ENCODE measurements around the gene PPP6R3. TPM values are rescaled to one million over a fixed set of nuclear protein-coding genes. Genes with fewer than 3 reads are reported as not detected.

The PPP6R3 gene
- total RNA-seq, 1 experiment from 2014 or later: 163 TPM

DNA sequence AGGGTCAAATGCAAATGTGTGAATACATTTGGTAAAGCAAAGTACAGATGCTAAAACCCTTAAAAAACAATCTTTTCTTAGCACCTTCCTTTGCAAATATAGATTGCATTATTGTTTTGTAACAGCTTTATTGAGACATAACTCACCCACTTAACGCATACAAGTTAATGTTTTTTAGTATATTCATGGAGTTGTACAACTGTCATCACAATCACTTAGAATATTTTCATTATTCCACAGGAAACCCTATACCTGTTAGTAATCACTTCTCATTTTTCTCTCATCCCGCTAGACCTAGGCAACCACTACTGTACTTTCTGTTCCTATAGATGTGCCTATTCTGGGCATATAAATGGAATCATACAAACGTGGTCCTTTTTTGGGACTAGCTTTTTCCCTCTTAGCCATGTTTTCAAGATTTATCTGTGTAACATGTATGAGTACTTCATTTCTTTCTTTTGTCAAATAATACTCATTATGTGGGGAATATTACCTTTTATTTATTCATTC lies 34.7 kb downstream of the PPP6R3 start:
- H3K4me1 ChIP-seq (ENCODE audit: control insufficient read depth, insufficient read depth, low read length): peaks cover 10% of the 10 kb centered on the region
- TF ChIP-seq TCF7L2 (IDR thresholded peaks at IDR 0.05; ENCODE audit: low read depth, low read length): no peak
- no peak for TF ChIP-seq POLR2AphosphoS5 (IDR thresholded peaks at IDR 0.05; ENCODE audit: low read depth, low read length)
- TF ChIP-seq, protein P1, sequence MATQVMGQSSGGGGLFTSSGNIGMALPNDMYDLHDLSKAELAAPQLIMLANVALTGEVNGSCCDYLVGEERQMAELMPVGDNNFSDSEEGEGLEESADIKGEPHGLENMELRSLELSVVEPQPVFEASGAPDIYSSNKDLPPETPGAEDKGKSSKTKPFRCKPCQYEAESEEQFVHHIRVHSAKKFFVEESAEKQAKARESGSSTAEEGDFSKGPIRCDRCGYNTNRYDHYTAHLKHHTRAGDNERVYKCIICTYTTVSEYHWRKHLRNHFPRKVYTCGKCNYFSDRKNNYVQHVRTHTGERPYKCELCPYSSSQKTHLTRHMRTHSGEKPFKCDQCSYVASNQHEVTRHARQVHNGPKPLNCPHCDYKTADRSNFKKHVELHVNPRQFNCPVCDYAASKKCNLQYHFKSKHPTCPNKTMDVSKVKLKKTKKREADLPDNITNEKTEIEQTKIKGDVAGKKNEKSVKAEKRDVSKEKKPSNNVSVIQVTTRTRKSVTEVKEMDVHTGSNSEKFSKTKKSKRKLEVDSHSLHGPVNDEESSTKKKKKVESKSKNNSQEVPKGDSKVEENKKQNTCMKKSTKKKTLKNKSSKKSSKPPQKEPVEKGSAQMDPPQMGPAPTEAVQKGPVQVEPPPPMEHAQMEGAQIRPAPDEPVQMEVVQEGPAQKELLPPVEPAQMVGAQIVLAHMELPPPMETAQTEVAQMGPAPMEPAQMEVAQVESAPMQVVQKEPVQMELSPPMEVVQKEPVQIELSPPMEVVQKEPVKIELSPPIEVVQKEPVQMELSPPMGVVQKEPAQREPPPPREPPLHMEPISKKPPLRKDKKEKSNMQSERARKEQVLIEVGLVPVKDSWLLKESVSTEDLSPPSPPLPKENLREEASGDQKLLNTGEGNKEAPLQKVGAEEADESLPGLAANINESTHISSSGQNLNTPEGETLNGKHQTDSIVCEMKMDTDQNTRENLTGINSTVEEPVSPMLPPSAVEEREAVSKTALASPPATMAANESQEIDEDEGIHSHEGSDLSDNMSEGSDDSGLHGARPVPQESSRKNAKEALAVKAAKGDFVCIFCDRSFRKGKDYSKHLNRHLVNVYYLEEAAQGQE (IDR thresholded peaks at IDR 0.05; ENCODE audit: insufficient read depth in 1 of 2, low read depth in 2 of 2, low read length in 1 of 2): no peak
- no peak for TF ChIP-seq SIN3A (IDR thresholded peaks at IDR 0.05; ENCODE audit: borderline replicate concordance, insufficient read depth, low read depth, low read length)
- TF ChIP-seq, protein P2, sequence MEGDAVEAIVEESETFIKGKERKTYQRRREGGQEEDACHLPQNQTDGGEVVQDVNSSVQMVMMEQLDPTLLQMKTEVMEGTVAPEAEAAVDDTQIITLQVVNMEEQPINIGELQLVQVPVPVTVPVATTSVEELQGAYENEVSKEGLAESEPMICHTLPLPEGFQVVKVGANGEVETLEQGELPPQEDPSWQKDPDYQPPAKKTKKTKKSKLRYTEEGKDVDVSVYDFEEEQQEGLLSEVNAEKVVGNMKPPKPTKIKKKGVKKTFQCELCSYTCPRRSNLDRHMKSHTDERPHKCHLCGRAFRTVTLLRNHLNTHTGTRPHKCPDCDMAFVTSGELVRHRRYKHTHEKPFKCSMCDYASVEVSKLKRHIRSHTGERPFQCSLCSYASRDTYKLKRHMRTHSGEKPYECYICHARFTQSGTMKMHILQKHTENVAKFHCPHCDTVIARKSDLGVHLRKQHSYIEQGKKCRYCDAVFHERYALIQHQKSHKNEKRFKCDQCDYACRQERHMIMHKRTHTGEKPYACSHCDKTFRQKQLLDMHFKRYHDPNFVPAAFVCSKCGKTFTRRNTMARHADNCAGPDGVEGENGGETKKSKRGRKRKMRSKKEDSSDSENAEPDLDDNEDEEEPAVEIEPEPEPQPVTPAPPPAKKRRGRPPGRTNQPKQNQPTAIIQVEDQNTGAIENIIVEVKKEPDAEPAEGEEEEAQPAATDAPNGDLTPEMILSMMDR (IDR thresholded peaks at IDR 0.05): no peak
- no peak overlapping the region for H3K27ac ChIP-seq (ENCODE audit: low read length)
- POLR2A ChIA-PET: interaction anchor here (0.7 kb wide), 1 partner anchor 80 kb away, joined by 4 read pairs; no protein-coding TSS in a partner anchor
- in situ Hi-C loops (cut with HindIII; ENCODE audit: low pct_unique_long_range_greater_than_20kb, low sequenced_read_pairs) (no loop called here), intact Hi-C loops (cut with micrococcal nuclease; ENCODE audit: unreplicated experiment) (no loop called here)
- H3K36me3 ChIP-seq (ENCODE audit: control insufficient read depth, insufficient read depth, low read length): no peaks in the 10 kb centered on the region
- H3K27me3 ChIP-seq (ENCODE audit: control insufficient read depth, insufficient read depth, low read length): no peaks in the 10 kb centered on the region
- no TSS peak for BruUV-seq (replicated peaks)
- H3K9me3 ChIP-seq (ENCODE audit: control insufficient read depth, insufficient read depth, low read depth, low read length): no peaks in the 10 kb centered on the region
- no peak for ATAC-seq
- CTCF ChIA-PET: no interaction called here
- H3K4me3 ChIP-seq (ENCODE audit: low read depth in 2 of 2, low read length in 2 of 2): no peak overlapping the region
- DNase-seq (ENCODE audit: low read depth, low spot score): no peak

DNA sequence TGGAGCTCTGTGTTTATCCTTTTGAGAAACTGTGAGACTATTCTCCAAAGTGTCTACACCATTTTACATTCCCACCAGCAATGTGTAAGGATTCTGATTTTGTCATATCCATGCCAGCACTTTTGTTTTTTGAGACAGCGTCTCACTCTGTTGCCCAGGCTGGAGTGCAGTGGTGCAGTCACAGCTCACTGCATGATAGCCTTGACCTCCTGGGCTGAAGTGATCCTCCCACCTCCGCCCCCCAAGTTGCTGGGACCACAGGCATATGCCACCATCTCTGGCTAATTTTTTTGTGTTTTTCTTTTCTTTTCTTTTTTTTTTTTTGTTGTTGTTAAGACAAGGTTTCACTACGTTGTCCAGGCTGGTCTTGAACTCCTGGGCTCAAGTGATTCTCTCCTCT lies 35.3 kb downstream of the PPP6R3 start:
- POLR2A ChIA-PET: interaction anchor here (0.7 kb wide), 1 partner anchor 81 kb away, joined by 4 read pairs; no protein-coding TSS in a partner anchor
- TF ChIP-seq, protein P2 (IDR thresholded peaks at IDR 0.05): no peak
- TF ChIP-seq TCF7L2 (IDR thresholded peaks at IDR 0.05; ENCODE audit: low read depth, low read length) (no peak), SIN3A (IDR thresholded peaks at IDR 0.05; ENCODE audit: borderline replicate concordance, insufficient read depth, low read depth, low read length) (no peak), POLR2AphosphoS5 (IDR thresholded peaks at IDR 0.05; ENCODE audit: low read depth, low read length) (no peak)
- TF ChIP-seq, protein P1 (IDR thresholded peaks at IDR 0.05; ENCODE audit: insufficient read depth in 1 of 2, low read depth in 2 of 2, low read length in 1 of 2): no peak
- Histone ChIP-seq H3K27ac (ENCODE audit: low read length) (no peak overlapping the region), H3K4me1 (ENCODE audit: control insufficient read depth, insufficient read depth, low read length) (peaks cover 10% of the 10 kb centered on the region), H3K4me3 (ENCODE audit: low read depth in 2 of 2, low read length in 2 of 2) (no peak overlapping the region), H3K27me3 (ENCODE audit: control insufficient read depth, insufficient read depth, low read length) (no peaks in the 10 kb centered on the region), H3K36me3 (ENCODE audit: control insufficient read depth, insufficient read depth, low read length) (no peaks in the 10 kb centered on the region), H3K9me3 (ENCODE audit: control insufficient read depth, insufficient read depth, low read depth, low read length) (no peaks in the 10 kb centered on the region)
- CTCF ChIA-PET: interaction anchor here (0.8 kb wide), 1 partner anchor 115 kb away, joined by 7 read pairs; no protein-coding TSS in a partner anchor
- ATAC-seq (no peak), DNase-seq (ENCODE audit: low read depth, low spot score) (no peak)
- in situ Hi-C loops (cut with HindIII; ENCODE audit: low pct_unique_long_range_greater_than_20kb, low sequenced_read_pairs): no loop called here
- no TSS peak for BruUV-seq (replicated peaks)
- intact Hi-C loops (cut with micrococcal nuclease; ENCODE audit: unreplicated experiment): no loop called here

Measured in Panc1 (cell line).